Upper lobe of left lung (tissue), 6 donors: ENCODE data around the gene DAO. TPM values are rescaled to one million over a fixed set of nuclear protein-coding genes. Genes with fewer than 3 reads are reported as not detected.

Source experiments
- ATAC-seq, 2 donors: fragments of 200-7000 bp; cut with Tn5 transposase; one replicate each; pipeline ENCODE4 v1.9.1; 2022; ENCODE audit warnings: mild to moderate bottlenecking in 2 of 2, moderate library complexity in 2 of 2; ENCODE audit not compliant: low FRiP score in 2 of 2
- DNase-seq, 2 donors: peaks; one replicate each; pipeline ENCODE4 v3.0.0-alpha.2; 2019 to 2020
- H3K27ac ChIP-seq, 4 donors: fragments of 200-600 bp; sonication (generic); one replicate each; pipeline ENCODE4 v1.5.1; 2016 to 2019
- H3K27me3 ChIP-seq, 4 donors: fragments of 200-600 bp; sonication (generic); one replicate each; pipeline ENCODE4 v1.5.1; 2017 to 2019
- H3K36me3 ChIP-seq, 4 donors: fragments of 200-600 bp; sonication (generic); one replicate each; pipeline ENCODE4 v1.5.1; 2016 to 2019
- H3K4me1 ChIP-seq, 4 donors: fragments of 200-600 bp; sonication (generic); one replicate each; pipeline ENCODE4 v1.5.1; 2018 to 2019
- H3K4me3 ChIP-seq, 4 donors: fragments of 200-600 bp; sonication (generic); one replicate each; pipeline ENCODE4 v1.5.1; 2017 to 2019; ENCODE audit warnings: mild to moderate bottlenecking in 2 of 4, moderate library complexity in 1 of 4
- H3K9me3 ChIP-seq, 4 donors: fragments of 200-600 bp; sonication (generic); one replicate each; pipeline ENCODE4 v1.5.1; 2018 to 2019
- EP300 ChIP-seq, 4 donors: sonication (generic); formaldehyde crosslinking; IDR thresholded peaks; one replicate each; pipeline ENCODE4 v1.5.1; 2017; ENCODE audit warnings: antibody characterized with exemption in 4 of 4, control low read depth in 2 of 4
- POLR2A ChIP-seq, 4 donors: fragments of 450-650 bp; IDR thresholded peaks; one replicate each; pipeline ENCODE4 v1.5.1; 2016 to 2017; ENCODE audit warnings: antibody characterized with exemption in 4 of 4, mild to moderate bottlenecking in 2 of 4
- POLR2AphosphoS5 ChIP-seq, 2 donors: sonication (generic); formaldehyde crosslinking; IDR thresholded peaks; one replicate each; pipeline ENCODE4 v1.5.1; 2017; ENCODE audit warnings: antibody characterized with exemption in 2 of 2
- WGBS, 2 donors: methylation state at CpG; one replicate each; pipeline ENCODE4 v1.1.5; 2017 to 2018; 5-methylcytosine and 5-hydroxymethylcytosine counted together
- total RNA-seq, 6 donors: library from RNA; depleted of rRNA in 4 of 6; stranded (reverse); fragments of >200 nt in 4 of 6; gene quantifications; one replicate each; pipeline versions ENCODE4 v1.1.0 to v1.2.1, GENCODE V29; 2016 to 2021
- TF ChIP-seq, protein P1 (sequence below), 6 experiments: fragments of 450-650 bp in 4 of 6; fragments of 200-600 bp in 2 of 6; sonication (generic) in 2 of 6; IDR thresholded peaks; one replicate each; pipeline ENCODE4 v1.5.1; 2016 to 2019; ENCODE audit warnings: antibody characterized with exemption in 6 of 6
- donor health status: DM: no; HTN: no; CAD: no; lungs with moderate emphysema.
- donor health status: DM: no; HTN: yes; CAD: no; lungs with severe emphysema.

DAO gene
- total RNA-seq, 6 donors from 2014 or later: not detected

DNA sequence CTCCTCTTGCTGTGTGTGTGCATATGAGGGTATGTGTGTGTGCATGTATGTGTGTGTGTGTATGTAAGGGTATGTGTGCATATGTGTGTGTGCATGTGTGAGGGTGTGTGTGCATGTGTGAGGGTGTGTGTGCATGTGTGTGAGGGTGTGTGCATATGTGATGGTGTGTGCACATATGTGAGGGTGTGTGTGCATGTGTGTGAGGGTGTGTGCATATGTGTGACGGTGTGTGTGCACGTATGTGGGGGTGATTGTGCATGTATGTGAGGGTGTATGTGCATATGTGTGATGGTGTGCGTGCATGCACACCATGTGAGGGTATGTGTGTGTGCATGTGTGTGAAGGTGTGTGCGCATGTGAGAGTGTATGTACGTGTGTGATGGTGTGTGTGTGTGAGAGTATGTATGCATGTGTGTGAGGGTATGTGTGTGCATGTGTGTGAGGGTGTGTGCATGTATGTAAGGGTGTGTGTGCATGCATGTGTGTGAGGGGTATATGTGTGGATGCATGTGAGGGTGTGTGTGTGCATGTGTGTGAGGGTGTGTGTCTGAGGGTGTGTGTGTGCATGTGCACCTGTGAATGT is 15.4 kb downstream of the DAO start:
- no peak overlapping the region for H3K4me3 ChIP-seq
- peak in 1 of 2 donors; percentile 39 for ATAC-seq

DNA sequence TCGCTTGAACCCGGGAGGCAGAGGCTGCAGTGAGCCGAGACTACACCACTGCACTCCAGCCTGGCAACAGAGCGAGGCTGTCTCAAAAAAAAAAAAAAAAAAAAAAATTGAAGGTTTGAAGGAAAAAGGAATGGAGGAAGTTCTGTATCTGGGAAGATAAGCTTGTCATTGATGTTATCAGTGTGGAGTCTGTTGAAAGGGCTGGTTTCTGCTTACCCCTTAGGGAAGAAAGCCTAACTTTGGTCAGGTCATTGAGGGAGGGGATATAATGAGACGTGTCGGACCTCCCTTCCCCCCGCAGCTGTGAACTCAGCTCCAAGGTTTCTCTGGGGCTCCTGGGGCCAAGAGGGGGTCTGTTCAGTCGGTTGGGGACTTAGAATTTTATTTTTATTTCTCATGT is 16.4 kb downstream of the DAO start:
- Histone ChIP-seq H3K4me1 (no peaks in the 10 kb centered on the region), H3K4me3 (no peak overlapping the region), H3K36me3 (no peaks in the 10 kb centered on the region), H3K27ac (no peak overlapping the region), H3K9me3 (no peaks in the 10 kb centered on the region), H3K27me3 (no peaks in the 10 kb centered on the region)
- TF ChIP-seq, protein P1, sequence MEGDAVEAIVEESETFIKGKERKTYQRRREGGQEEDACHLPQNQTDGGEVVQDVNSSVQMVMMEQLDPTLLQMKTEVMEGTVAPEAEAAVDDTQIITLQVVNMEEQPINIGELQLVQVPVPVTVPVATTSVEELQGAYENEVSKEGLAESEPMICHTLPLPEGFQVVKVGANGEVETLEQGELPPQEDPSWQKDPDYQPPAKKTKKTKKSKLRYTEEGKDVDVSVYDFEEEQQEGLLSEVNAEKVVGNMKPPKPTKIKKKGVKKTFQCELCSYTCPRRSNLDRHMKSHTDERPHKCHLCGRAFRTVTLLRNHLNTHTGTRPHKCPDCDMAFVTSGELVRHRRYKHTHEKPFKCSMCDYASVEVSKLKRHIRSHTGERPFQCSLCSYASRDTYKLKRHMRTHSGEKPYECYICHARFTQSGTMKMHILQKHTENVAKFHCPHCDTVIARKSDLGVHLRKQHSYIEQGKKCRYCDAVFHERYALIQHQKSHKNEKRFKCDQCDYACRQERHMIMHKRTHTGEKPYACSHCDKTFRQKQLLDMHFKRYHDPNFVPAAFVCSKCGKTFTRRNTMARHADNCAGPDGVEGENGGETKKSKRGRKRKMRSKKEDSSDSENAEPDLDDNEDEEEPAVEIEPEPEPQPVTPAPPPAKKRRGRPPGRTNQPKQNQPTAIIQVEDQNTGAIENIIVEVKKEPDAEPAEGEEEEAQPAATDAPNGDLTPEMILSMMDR (IDR thresholded peaks at IDR 0.05): no peak
- TF ChIP-seq EP300 (IDR thresholded peaks at IDR 0.05) (no peak), POLR2AphosphoS5 (IDR thresholded peaks at IDR 0.05) (no peak), POLR2A (IDR thresholded peaks at IDR 0.05) (no peak)
- no peak for DNase-seq
- ATAC-seq: no peak
- 51 to 52% methylated on average over 8 of the region's 8 CpGs for WGBS, 2 donors

More for the DNA sequence above, 15.4 kb downstream of the DAO start:
- 71% methylated on average over 5 of the region's 5 CpGs for WGBS, 2 donors
- Histone ChIP-seq H3K9me3 (no peaks in the 10 kb centered on the region), H3K4me1 (no peaks in the 10 kb centered on the region), H3K27ac (no peak overlapping the region), H3K36me3 (no peaks in the 10 kb centered on the region), H3K27me3 (no peaks in the 10 kb centered on the region)
- TF ChIP-seq EP300 (IDR thresholded peaks at IDR 0.05) (no peak), POLR2AphosphoS5 (IDR thresholded peaks at IDR 0.05) (no peak), POLR2A (IDR thresholded peaks at IDR 0.05) (no peak)
- TF ChIP-seq, protein P1 (IDR thresholded peaks at IDR 0.05): no peak
- no peak for DNase-seq

DNA sequence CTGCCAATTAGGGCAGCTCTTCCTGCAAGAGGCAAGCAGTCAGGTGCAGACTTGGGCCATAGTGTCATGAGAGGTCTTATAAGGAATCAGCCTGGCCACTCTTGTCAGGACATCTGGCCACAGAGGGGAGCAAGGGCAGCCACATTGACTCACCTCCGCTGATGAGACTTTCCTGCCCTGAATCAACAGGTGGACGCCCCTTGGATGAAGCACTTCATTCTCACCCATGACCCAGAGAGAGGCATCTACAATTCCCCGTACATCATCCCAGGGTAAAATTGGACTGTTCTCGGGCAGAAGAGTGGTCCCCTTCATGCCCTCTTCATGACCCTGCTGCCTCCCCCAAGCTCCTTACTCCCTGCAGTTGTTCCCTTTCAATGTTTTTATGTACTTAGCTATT is 16.9 kb downstream of the DAO start:
- Histone ChIP-seq H3K27me3 (no peaks in the 10 kb centered on the region), H3K27ac (no peak overlapping the region), H3K4me3 (no peak overlapping the region), H3K4me1 (no peaks in the 10 kb centered on the region), H3K36me3 (no peaks in the 10 kb centered on the region), H3K9me3 (no peaks in the 10 kb centered on the region)
- DNase-seq: no peak
- WGBS, 2 donors: 80 to 88% methylated on average over 4 of the region's 4 CpGs
- no peak for ATAC-seq
- TF ChIP-seq POLR2A (IDR thresholded peaks at IDR 0.05) (no peak), POLR2AphosphoS5 (IDR thresholded peaks at IDR 0.05) (no peak), EP300 (IDR thresholded peaks at IDR 0.05) (no peak)
- TF ChIP-seq, protein P1 (IDR thresholded peaks at IDR 0.05): no peak

DNA sequence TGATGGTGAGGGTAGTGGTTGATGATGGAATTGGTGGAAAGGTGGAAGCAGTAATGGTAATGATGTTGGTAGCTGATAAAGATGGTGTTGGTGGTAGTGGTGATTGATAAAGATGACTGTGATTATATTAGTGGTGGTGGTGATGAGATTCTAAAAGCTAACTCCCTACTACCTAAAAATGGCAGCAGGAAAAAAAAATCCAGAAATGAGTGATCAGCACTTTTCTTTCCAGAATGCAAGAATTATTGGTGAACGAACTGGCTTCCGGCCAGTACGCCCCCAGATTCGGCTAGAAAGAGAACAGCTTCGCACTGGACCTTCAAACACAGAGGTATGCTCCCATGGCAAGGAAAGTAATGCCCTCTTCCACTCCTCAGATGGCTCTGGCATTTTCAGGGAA is 19.3 kb downstream of the DAO start:
- Histone ChIP-seq H3K4me1 (peaks cover 0 to 4% (median 0%) of the 10 kb centered on the region in 4 donors), H3K36me3 (no peaks in the 10 kb centered on the region), H3K4me3 (no peak overlapping the region), H3K27ac (no peak overlapping the region), H3K9me3 (no peaks in the 10 kb centered on the region), H3K27me3 (no peaks in the 10 kb centered on the region)
- TF ChIP-seq POLR2A (IDR thresholded peaks at IDR 0.05): no peak
- TF ChIP-seq, protein P1 (IDR thresholded peaks at IDR 0.05): no peak
- TF ChIP-seq POLR2AphosphoS5 (IDR thresholded peaks at IDR 0.05): no peak
- TF ChIP-seq EP300 (IDR thresholded peaks at IDR 0.05): no peak
- ATAC-seq (no peak), DNase-seq (no peak)
- WGBS, 2 donors: 91 to 94% methylated on average over 5 of the region's 5 CpGs

DNA sequence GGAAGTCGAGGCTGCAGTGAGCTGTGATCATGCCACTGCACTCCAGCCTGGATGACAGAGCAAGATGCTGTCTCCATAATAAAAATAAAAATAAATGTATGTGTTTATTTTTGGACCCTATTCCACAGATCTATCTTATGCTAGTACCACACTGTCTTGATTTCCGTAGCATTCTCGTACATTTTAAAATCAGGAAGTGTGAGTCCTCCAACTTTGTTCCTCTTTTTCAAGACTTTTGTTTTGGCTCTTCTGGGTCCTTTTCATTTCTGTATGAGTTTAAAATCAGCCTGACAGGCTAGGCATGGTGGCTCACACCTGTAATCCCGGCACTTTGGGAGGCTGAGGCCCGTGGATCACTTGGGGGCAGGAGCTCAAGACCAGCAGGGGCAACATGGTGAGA is 25.8 kb downstream of the DAO start:
- H3K9me3 ChIP-seq: no peaks in the 10 kb centered on the region
- no peak for DNase-seq
- TF ChIP-seq, protein P1 (IDR thresholded peaks at IDR 0.05): no peak
- TF ChIP-seq POLR2A (IDR thresholded peaks at IDR 0.05) (no peak), POLR2AphosphoS5 (IDR thresholded peaks at IDR 0.05) (no peak), EP300 (IDR thresholded peaks at IDR 0.05) (no peak)
- peaks cover 0 to 12% (median 3%) of the 10 kb centered on the region in 4 donors for H3K4me1 ChIP-seq
- H3K27me3 ChIP-seq: no peaks in the 10 kb centered on the region
- peak overlapping the region in 2 of 4 donors; percentile 23 to 80 for H3K27ac ChIP-seq
- no peaks in the 10 kb centered on the region for H3K36me3 ChIP-seq
- peak in 1 of 2 donors; percentile 41 for ATAC-seq
- WGBS, 2 donors: 53 to 68% methylated on average over 5 of the region's 5 CpGs
- H3K4me3 ChIP-seq: no peak overlapping the region
